Panc1 (cell line): ENCODE measurements around the gene CNGA1. TPM values are rescaled to one million over a fixed set of nuclear protein-coding genes. Genes with fewer than 3 reads are reported as not detected.

Experiments
- ATAC-seq: fragments of 200-7000 bp; cut with Tn5 transposase; 2 replicates; pipeline ENCODE4 v1.9.1; 2020; ENCODE audit warnings: mild to moderate bottlenecking, moderate library complexity
- BruUV-seq: library from RNA; stranded (reverse); fragments of 400-500 nt; replicated peaks from 2 replicates; lab custom pipeline; 2021; lab: Mats Ljungman, UMichigan
- CTCF ChIA-PET: fragments of 300-600 bp; sonication (Branson Sonifier 250); formaldehyde crosslinking; loops from one replicate; lab custom pipeline; 2022; ENCODE audit warnings: antibody characterized with exemption; lab: Charles Lee
- POLR2A ChIA-PET: fragments of 300-600 bp; sonication (Branson Sonifier 250); formaldehyde crosslinking; loops from one replicate; lab custom pipeline; 2022; ENCODE audit warnings: antibody characterized with exemption; lab: Charles Lee
- DNase-seq: peaks from one replicate; pipeline ENCODE4 v3.0.0-alpha.2; 2010; ENCODE audit warnings: low read depth, low spot score
- H3K27ac ChIP-seq: 2 replicates; pipeline ENCODE4 v1.5.1; 2011; ENCODE audit warnings: mild to moderate bottlenecking, low read length, inconsistent platforms
- H3K27me3 ChIP-seq: fragments of 200-500 bp; sonication (Bioruptor generic); 2 replicates; pipeline ENCODE4 v1.6.0; 2014; ENCODE audit warnings: low read length, inconsistent platforms; ENCODE audit not compliant: control insufficient read depth, insufficient read depth
- H3K36me3 ChIP-seq: fragments of 200-500 bp; sonication (Bioruptor generic); 2 replicates; pipeline ENCODE4 v1.5.1; 2014; ENCODE audit warnings: inconsistent platforms, mild to moderate bottlenecking, low read length, moderate library complexity; ENCODE audit not compliant: control insufficient read depth, insufficient read depth
- H3K4me1 ChIP-seq: 2 replicates; pipeline ENCODE4 v1.5.1; 2011; ENCODE audit warnings: inconsistent platforms, mild to moderate bottlenecking, low read length, moderate library complexity; ENCODE audit not compliant: control insufficient read depth, insufficient read depth
- H3K4me3 ChIP-seq, 2 experiments: 2 replicates each; pipeline ENCODE4 v1.5.1; 2011 to 2012; ENCODE audit warnings: low read depth in 2 of 2, low read length in 2 of 2, mild to moderate bottlenecking in 2 of 2, inconsistent platforms in 1 of 2, moderate library complexity in 1 of 2
- H3K9me3 ChIP-seq: fragments of 200-500 bp; sonication (Bioruptor generic); 2 replicates; pipeline ENCODE4 v1.5.1; 2014; ENCODE audit warnings: low read depth, mild to moderate bottlenecking, inconsistent platforms, low read length, moderate library complexity; ENCODE audit not compliant: control insufficient read depth, insufficient read depth
- CTCF ChIP-seq: fragments of 450-650 bp; IDR thresholded peaks from 2 replicates; pipeline ENCODE4 v1.5.1; 2017; ENCODE audit warnings: mild to moderate bottlenecking
- POLR2AphosphoS5 ChIP-seq: IDR thresholded peaks from 2 replicates; pipeline ENCODE4 v1.6.1; 2012; ENCODE audit warnings: mild to moderate bottlenecking, low read depth, low read length, moderate library complexity
- SIN3A ChIP-seq: IDR thresholded peaks from 2 replicates; pipeline ENCODE4 v1.6.1; 2012; ENCODE audit warnings: low read depth, mild to moderate bottlenecking, low read length, moderate library complexity, borderline replicate concordance; ENCODE audit not compliant: insufficient read depth
- TCF7L2 ChIP-seq: IDR thresholded peaks from 2 replicates; pipeline ENCODE4 v1.6.1; 2011; ENCODE audit warnings: mild to moderate bottlenecking, low read depth, low read length, inconsistent platforms
- in situ Hi-C: cut with HindIII; loops from 2 replicates; pipeline ENCODE4 v1.10.0; 2016; ENCODE audit warnings: low sequenced_read_pairs, low pct_unique_long_range_greater_than_20kb
- intact Hi-C: fragments of 100-400 bp; cut with micrococcal nuclease; formaldehyde crosslinking; loops from one replicate; pipeline ENCODE4 v1.10.0; 2022; ENCODE audit not compliant: unreplicated experiment
- total RNA-seq: library from RNA; stranded (reverse); gene quantifications from one replicate; pipeline ENCODE4 v1.2.1, GENCODE V29; 2021; ENCODE audit not compliant: unreplicated experiment
- TF ChIP-seq, protein P1 (sequence below), 2 experiments: IDR thresholded peaks; 2 replicates each; pipeline ENCODE4 v1.6.1; 2011 to 2012; ENCODE audit warnings: low read depth in 2 of 2, control low read depth in 1 of 2, low read length in 1 of 2, mild to moderate bottlenecking in 1 of 2, moderate library complexity in 1 of 2; ENCODE audit not compliant: insufficient read depth in 1 of 2

CNGA1 gene
- total RNA-seq, 1 experiment from 2014 or later: 0.23 TPM

- Histone ChIP-seq H3K9me3 (no peaks in the 10 kb centered on the region), H3K36me3 (no peaks in the 10 kb centered on the region), H3K4me3 (no peak overlapping the region), H3K27me3 (0 out of 2 replicates have a peak, but pooled peaks cover 2% of the 10 kb centered on the region), H3K4me1 (no peaks in the 10 kb centered on the region), H3K27ac (no peak overlapping the region)
- intact Hi-C loops (no loop called here), in situ Hi-C loops (no loop called here)
- ATAC-seq (no peak), DNase-seq (no peak)
- TF ChIP-seq, protein P1, sequence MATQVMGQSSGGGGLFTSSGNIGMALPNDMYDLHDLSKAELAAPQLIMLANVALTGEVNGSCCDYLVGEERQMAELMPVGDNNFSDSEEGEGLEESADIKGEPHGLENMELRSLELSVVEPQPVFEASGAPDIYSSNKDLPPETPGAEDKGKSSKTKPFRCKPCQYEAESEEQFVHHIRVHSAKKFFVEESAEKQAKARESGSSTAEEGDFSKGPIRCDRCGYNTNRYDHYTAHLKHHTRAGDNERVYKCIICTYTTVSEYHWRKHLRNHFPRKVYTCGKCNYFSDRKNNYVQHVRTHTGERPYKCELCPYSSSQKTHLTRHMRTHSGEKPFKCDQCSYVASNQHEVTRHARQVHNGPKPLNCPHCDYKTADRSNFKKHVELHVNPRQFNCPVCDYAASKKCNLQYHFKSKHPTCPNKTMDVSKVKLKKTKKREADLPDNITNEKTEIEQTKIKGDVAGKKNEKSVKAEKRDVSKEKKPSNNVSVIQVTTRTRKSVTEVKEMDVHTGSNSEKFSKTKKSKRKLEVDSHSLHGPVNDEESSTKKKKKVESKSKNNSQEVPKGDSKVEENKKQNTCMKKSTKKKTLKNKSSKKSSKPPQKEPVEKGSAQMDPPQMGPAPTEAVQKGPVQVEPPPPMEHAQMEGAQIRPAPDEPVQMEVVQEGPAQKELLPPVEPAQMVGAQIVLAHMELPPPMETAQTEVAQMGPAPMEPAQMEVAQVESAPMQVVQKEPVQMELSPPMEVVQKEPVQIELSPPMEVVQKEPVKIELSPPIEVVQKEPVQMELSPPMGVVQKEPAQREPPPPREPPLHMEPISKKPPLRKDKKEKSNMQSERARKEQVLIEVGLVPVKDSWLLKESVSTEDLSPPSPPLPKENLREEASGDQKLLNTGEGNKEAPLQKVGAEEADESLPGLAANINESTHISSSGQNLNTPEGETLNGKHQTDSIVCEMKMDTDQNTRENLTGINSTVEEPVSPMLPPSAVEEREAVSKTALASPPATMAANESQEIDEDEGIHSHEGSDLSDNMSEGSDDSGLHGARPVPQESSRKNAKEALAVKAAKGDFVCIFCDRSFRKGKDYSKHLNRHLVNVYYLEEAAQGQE (IDR thresholded peaks at IDR 0.05; ENCODE audit: insufficient read depth in 1 of 2, low read depth in 2 of 2, low read length in 1 of 2): no peak
- TF ChIP-seq SIN3A (no peak), CTCF (no peak), POLR2AphosphoS5 (no peak), TCF7L2 (no peak)
- ChIA-PET CTCF (no interaction called here), POLR2A (no interaction called here)
- BruUV-seq: no TSS peak
These were observed 80.1 kb downstream of the CNGA1 start for GRCh38 chr4:47936336-47936735.

DNA sequence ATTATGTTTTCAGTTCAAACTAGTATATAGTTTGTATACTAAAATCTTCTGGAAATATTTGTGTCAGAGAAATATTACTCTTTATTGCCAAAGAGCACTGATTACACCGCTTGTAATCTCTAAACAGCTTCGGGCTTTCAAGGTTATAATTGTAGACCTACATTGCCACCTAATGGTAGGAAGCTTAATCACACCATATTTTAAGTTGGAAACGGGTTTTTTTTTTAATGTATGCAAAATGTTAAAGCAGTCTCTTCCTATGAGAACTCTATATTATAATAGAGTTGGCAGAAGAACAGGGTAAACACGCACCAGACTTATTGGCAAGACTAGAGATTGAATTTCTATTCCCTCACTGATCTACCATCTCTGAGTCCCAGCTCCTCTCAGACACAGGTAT lies 82.6 kb downstream of the CNGA1 start:
- Histone ChIP-seq H3K27ac (no peak overlapping the region), H3K4me1 (no peaks in the 10 kb centered on the region), H3K27me3 (0 out of 2 replicates have a peak, but pooled peaks cover 2% of the 10 kb centered on the region), H3K36me3 (no peaks in the 10 kb centered on the region), H3K9me3 (no peaks in the 10 kb centered on the region), H3K4me3 (no peak overlapping the region)
- ATAC-seq (no peak), DNase-seq (no peak)
- no TSS peak for BruUV-seq
- CTCF ChIA-PET: interaction anchor here (0.7 to 1.1 kb wide), 3 partner anchors 9 to 265 kb away, joined by 3 to 4 read pairs (median 3); no protein-coding TSS in a partner anchor
- POLR2A ChIA-PET: interaction anchor here (0.6 kb wide), 1 partner anchor 330 kb away, joined by 4 read pairs; no protein-coding TSS in a partner anchor
- TF ChIP-seq POLR2AphosphoS5 (no peak), SIN3A (no peak), TCF7L2 (no peak), CTCF (peak; percentile 50; the same call in 1 of the 2 replicates)
- TF ChIP-seq, protein P1 (IDR thresholded peaks at IDR 0.05; ENCODE audit: insufficient read depth in 1 of 2, low read depth in 2 of 2, low read length in 1 of 2): no peak
- in situ Hi-C loops: no loop called here
- intact Hi-C loops: loop anchor here (5.0 kb wide), 2 partner anchors 247 to 267 kb away; no protein-coding TSS in a partner anchor
